ENCODE measurements around the gene SMAD3.
"Not testable (repeated sequence)": the region's sequence is repeated elsewhere in the genome, so short reads cannot be mapped to it uniquely, and the experiment has no call there.

SMAD3 gene

GRCh38 chr15:67149068-67149772 lies 83.8 kb downstream of the SMAD3 start:
- FAIRE-seq, result no peak
- no peak for DNase-seq (ENCODE audit: insufficient read length, low spot score)
- no peak for TF ChIP-seq POLR2A (IDR thresholded peaks at IDR 0.05; ENCODE audit: low read depth, low read length)

DNA sequence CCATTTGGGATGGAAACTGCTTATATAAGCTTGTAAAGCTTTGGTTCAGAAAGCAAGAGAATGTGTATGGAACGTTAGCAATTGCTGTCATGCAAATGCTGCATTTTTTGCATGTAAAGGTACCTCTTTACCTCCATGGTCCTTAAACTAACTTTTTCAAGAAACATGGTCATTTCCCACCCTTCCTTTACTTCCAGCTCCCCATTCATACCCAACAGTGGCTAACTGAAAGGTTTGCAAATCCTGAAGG lies 84.3 kb downstream of the SMAD3 start:
- TF ChIP-seq POLR2A (IDR thresholded peaks at IDR 0.05; ENCODE audit: low read depth, low read length), result no peak
- DNase-seq (ENCODE audit: insufficient read length, low spot score) (no peak), FAIRE-seq (no peak)

DNA sequence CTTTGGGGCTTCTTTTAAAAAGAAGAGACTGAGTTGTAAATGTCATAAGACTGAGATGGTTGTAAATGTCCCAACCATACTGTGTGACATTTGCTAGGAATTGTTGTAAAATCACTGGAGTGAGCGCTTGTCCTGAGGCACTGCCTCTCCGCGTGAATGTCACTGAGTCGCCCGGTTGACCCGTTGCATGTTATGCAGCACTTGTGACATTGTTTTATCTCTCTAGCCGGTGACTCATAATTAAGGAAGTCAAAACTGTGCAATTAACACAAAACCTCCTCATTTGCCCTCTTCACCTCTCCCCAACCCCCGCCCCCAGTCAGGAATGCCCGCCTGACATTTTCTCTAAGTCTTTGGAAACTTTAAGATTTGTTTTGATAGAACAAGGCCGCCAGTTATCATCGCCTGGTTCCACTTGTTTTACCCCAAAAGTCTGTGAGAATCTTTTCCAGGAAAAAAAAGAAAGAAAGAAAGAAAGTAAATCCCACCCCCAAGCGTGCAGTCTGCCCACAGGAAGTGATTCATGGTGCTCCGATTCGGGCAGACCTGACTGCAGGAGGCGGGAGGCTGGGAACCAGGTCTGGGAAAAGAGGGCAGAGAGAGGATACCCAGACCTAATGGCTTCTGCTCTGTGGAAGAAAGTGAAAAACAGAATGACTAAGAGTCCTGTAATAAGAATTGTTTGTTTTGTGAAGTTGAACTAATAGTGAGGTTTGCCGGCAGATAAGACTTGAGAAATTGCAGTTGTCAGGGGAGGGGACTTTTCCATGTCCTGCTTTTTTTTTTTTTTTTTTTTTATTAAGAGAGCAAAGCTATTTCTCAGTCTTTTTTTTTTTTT lies 84.8 kb downstream of the SMAD3 start:
- no peak for FAIRE-seq
- DNase-seq (ENCODE audit: insufficient read length, low spot score), result peak; percentile 57
- no peak for TF ChIP-seq POLR2A (IDR thresholded peaks at IDR 0.05; ENCODE audit: low read depth, low read length)

- no peak for TF ChIP-seq POLR2A (IDR thresholded peaks at IDR 0.05; ENCODE audit: low read depth, low read length)
- FAIRE-seq (no peak), DNase-seq (ENCODE audit: insufficient read length, low spot score) (no peak)
Observed at GRCh38 chr15:67152429-67152828, 87.0 kb downstream of the SMAD3 start.

DNA sequence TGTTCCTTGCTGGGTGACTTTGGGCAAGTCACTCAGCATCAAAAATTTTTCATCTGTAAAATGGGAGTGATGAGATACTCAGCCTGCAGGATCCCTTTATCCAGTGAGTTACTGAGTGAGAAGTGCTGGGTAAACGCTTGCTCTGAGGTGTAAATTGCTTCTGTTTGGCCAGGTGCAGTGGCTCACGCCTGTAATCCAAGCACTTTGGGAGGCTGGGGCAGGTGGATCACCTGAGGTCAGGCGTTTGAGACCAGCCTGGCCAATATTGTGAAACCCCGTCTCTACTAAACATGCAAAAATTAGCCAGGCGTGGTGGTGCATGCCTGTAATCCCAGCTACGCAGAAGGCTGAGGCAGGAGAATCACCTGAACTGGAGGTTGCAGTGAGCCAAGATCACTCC lies 87.6 kb downstream of the SMAD3 start:
- not testable (repeated sequence) for DNase-seq (ENCODE audit: insufficient read length, low spot score); FAIRE-seq

- DNase-seq (ENCODE audit: insufficient read length, low spot score) (no peak), FAIRE-seq (no peak)
- no peak for TF ChIP-seq POLR2A (IDR thresholded peaks at IDR 0.05; ENCODE audit: low read depth, low read length)
Observed at GRCh38 chr15:67154249-67154648, 88.8 kb downstream of the SMAD3 start.

DNA sequence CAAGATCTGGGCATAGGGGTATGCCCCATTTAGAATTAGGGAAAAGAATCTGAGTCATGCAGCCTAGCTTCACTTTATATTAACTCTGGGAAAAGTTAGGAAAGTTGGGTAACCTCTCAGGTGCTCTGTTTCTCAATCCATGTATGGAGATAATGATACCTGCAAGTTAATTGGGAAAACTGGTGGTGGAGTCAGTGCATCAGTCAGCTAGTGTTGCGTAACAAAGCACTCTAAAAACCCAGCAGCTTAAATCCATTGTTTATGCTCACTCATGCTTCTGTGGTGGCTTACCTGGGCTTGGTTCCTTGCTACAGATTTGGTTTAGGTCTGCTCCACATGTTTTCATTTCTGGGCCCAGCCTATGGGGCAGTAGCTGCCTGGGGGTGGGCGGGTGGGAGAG lies 91.0 kb downstream of the SMAD3 start:
- no peak for TF ChIP-seq POLR2A (IDR thresholded peaks at IDR 0.05; ENCODE audit: low read depth, low read length)
- DNase-seq (ENCODE audit: insufficient read length, low spot score), result no peak
- FAIRE-seq, result no peak

GRCh38 chr15:67156834-67157233 lies 91.4 kb downstream of the SMAD3 start:
- TF ChIP-seq POLR2A (IDR thresholded peaks at IDR 0.05; ENCODE audit: low read depth, low read length), result no peak
- no peak for FAIRE-seq

DNA sequence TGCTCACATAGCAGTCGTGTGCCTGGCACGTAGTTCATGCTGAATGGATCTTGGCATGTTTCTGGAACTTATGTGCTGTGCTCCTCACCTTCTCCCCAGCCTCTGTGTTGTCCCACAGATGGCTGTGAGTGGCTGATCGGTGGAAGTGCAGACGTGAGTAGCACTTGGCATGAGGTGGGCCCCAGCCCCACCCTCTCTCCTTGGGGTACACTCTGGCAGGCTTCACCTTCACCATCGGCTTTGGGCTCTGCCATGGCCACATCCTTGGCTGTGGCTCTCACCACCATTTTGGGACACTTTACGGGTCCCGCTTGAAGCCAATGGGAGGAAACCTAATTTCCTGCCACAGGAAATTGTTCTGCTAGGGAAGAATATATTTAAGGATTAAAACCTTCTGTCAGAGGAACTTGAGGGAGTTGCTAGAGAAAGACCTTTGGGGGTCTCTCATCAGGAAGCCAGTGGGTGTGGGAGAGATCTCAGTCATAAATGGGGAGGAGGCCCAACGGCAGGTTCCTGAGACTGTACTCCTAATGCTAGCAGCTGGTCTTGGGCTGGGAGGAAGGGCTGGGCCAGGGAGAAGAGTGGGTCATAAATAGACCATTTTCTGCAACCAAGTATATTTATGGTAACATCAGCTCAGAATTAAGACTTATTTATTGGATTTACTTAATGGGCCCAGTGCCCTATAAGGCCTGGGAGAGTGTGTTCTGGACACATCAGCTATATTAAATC lies 92.3 kb downstream of the SMAD3 start:
- no peak for DNase-seq (ENCODE audit: insufficient read length, low spot score)
- no peak for FAIRE-seq
- no peak for TF ChIP-seq POLR2A (IDR thresholded peaks at IDR 0.05; ENCODE audit: low read depth, low read length)

More at GRCh38 chr15:67156834-67157233, 91.4 kb downstream of the SMAD3 start:
- DNase-seq (ENCODE audit: insufficient read length, low spot score), result no peak

DNA sequence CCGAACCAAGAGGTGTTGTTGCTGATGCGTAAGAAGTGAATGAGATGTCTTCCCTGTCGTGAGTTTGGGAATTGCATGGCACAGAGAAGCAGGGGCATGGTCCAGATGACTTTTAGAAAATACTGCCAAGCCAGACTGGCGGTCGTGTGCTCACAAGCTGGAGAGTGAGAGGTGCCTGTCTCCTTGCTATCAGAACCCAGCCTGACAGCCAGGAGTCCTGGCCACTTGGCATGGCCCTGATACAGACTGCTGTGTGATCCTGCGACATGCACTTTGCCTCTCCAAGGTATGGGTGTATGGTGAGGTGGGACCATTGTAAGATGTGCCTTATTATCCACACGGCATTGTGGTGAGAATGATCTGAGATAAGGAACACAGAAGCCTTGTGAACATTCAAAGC lies 93.0 kb downstream of the SMAD3 start:
- no peak for TF ChIP-seq POLR2A (IDR thresholded peaks at IDR 0.05; ENCODE audit: low read depth, low read length)
- DNase-seq (ENCODE audit: insufficient read length, low spot score), result no peak
- no peak for FAIRE-seq

GRCh38 chr15:67161412-67161811 lies 96.0 kb downstream of the SMAD3 start:
- DNase-seq (ENCODE audit: insufficient read length, low spot score), result no peak
- no peak for TF ChIP-seq POLR2A (IDR thresholded peaks at IDR 0.05; ENCODE audit: low read depth, low read length)
- FAIRE-seq, result no peak

DNA sequence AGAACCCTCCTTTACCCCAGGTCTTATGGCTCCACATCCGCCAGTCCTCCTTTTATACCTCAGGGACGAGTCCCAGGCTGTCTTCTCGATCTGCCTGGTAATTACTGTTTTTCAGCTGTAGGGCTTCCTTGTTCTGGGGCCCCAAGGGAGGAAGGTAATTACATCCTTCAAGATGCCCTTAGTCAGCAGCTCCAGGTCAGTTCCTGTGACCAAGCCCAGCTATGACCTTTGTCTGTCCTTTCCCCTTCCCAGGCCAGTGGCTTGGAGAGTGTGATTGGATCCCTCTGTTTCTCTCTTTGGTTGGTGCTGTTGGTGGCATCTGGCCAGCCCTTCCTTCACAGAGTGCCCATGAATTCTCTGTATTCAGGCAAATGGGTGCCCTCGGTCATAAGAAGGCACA lies 96.5 kb downstream of the SMAD3 start:
- no peak for TF ChIP-seq POLR2A (IDR thresholded peaks at IDR 0.05; ENCODE audit: low read depth, low read length)
- no peak for DNase-seq (ENCODE audit: insufficient read length, low spot score)
- no peak for FAIRE-seq

DNA sequence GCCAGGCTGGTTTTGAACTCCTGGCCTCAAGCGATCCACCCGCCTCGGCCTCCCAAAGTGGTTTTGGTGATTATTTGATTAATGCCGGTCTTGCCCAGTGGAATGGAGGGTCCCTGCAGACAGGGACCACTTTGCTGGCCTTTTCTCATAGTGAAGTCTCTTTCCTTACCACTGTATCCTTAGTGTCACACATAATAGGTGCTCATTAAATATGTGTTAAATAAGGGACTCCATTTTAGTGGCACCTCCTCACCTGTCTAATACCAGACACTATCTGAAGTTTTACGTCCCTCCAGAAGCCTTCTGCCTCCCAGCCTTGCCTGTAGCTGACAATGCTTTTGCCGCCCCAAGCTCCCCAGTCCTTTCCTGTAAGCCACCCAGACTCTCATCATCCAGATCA lies 97.8 kb downstream of the SMAD3 start:
- FAIRE-seq (no peak), DNase-seq (ENCODE audit: insufficient read length, low spot score) (no peak)
- no peak for TF ChIP-seq POLR2A (IDR thresholded peaks at IDR 0.05; ENCODE audit: low read depth, low read length)

GRCh38 chr15:67164401-67164791 lies 99.0 kb downstream of the SMAD3 start:
- FAIRE-seq (no peak), DNase-seq (ENCODE audit: insufficient read length, low spot score) (no peak)
- no peak for TF ChIP-seq POLR2A (IDR thresholded peaks at IDR 0.05; ENCODE audit: low read depth, low read length)

Data from H54 (cell line).